ENCODE results near the gene GNAO1.

The GNAO1 gene

GRCh38 chr16:56197192-56197992 lies 6.1 kb downstream of the GNAO1 start:
- in situ Hi-C loops (cut with HindIII; ENCODE audit: low sequenced_read_pairs): no loop called here

GRCh38 chr16:56198006-56198754 lies 6.9 kb downstream of the GNAO1 start:
- in situ Hi-C loops (cut with HindIII; ENCODE audit: low sequenced_read_pairs): no loop called here

- in situ Hi-C loops (cut with HindIII; ENCODE audit: low sequenced_read_pairs): no loop called here
Observed at GRCh38 chr16:56198755-56199114, 7.4 kb downstream of the GNAO1 start.

- in situ Hi-C loops (cut with HindIII; ENCODE audit: low sequenced_read_pairs): no loop called here
Observed at GRCh38 chr16:56199164-56199563, 7.9 kb downstream of the GNAO1 start.

- in situ Hi-C loops (cut with HindIII; ENCODE audit: low sequenced_read_pairs): no loop called here
Observed at GRCh38 chr16:56201030-56201429, 9.7 kb downstream of the GNAO1 start.

GRCh38 chr16:56202036-56202435 lies 10.7 kb downstream of the GNAO1 start:
- in situ Hi-C loops (cut with HindIII; ENCODE audit: low sequenced_read_pairs): no loop called here

GRCh38 chr16:56203052-56203451 lies 11.8 kb downstream of the GNAO1 start:
- in situ Hi-C loops (cut with HindIII; ENCODE audit: low sequenced_read_pairs): no loop called here

- in situ Hi-C loops (cut with HindIII; ENCODE audit: low sequenced_read_pairs): no loop called here
Observed at GRCh38 chr16:56204816-56205215, 13.5 kb downstream of the GNAO1 start.

- in situ Hi-C loops (cut with HindIII; ENCODE audit: low sequenced_read_pairs): no loop called here
Observed at GRCh38 chr16:56206951-56207350, 15.7 kb downstream of the GNAO1 start.

- in situ Hi-C loops (cut with HindIII; ENCODE audit: low sequenced_read_pairs): no loop called here
Observed at GRCh38 chr16:56207421-56207820, 16.1 kb downstream of the GNAO1 start.

GRCh38 chr16:56211435-56211981 lies 20.2 kb downstream of the GNAO1 start:
- in situ Hi-C loops (cut with HindIII; ENCODE audit: low sequenced_read_pairs): no loop called here

GRCh38 chr16:56212144-56212543 lies 20.9 kb downstream of the GNAO1 start:
- in situ Hi-C loops (cut with HindIII; ENCODE audit: low sequenced_read_pairs): no loop called here

GRCh38 chr16:56221995-56222394 lies 30.7 kb downstream of the GNAO1 start:
- in situ Hi-C loops (cut with HindIII; ENCODE audit: low sequenced_read_pairs): no loop called here

GRCh38 chr16:56222474-56222997 lies 31.2 kb downstream of the GNAO1 start:
- in situ Hi-C loops (cut with HindIII; ENCODE audit: low sequenced_read_pairs): no loop called here

- in situ Hi-C loops (cut with HindIII; ENCODE audit: low sequenced_read_pairs): no loop called here
Observed at GRCh38 chr16:56225017-56225742, 33.9 kb downstream of the GNAO1 start.

- in situ Hi-C loops (cut with HindIII; ENCODE audit: low sequenced_read_pairs): no loop called here
Observed at GRCh38 chr16:56226187-56226586, 34.9 kb downstream of the GNAO1 start.

GRCh38 chr16:56226845-56227525 lies 35.7 kb downstream of the GNAO1 start:
- in situ Hi-C loops (cut with HindIII; ENCODE audit: low sequenced_read_pairs): no loop called here

- in situ Hi-C loops (cut with HindIII; ENCODE audit: low sequenced_read_pairs): no loop called here
Observed at GRCh38 chr16:56227936-56228335, 36.6 kb downstream of the GNAO1 start.

GRCh38 chr16:56228476-56228875 lies 37.2 kb downstream of the GNAO1 start:
- in situ Hi-C loops (cut with HindIII; ENCODE audit: low sequenced_read_pairs): no loop called here

GRCh38 chr16:56233795-56234566 lies 42.7 kb downstream of the GNAO1 start:
- in situ Hi-C loops (cut with HindIII; ENCODE audit: low sequenced_read_pairs): no loop called here

Data from endothelial cell of hepatic sinusoid (primary cell).